RWPE1 (cell line): ENCODE data around the gene RPS6KA6.

Experiments
- CTCF ChIA-PET: fragments of 350-600 bp; sonication (Branson Sonifier 250); formaldehyde crosslinking; extraction: SDS; loops from one replicate; lab custom pipeline; 2021; lab: Yijun Ruan, JAX
- POLR2A ChIA-PET: fragments of 400-600 bp; formaldehyde crosslinking; extraction: SDS; loops from one replicate; lab custom pipeline; 2020; ENCODE audit warnings: antibody characterized with exemption; ENCODE audit not compliant: low non-redundant PET; lab: Yijun Ruan, JAX
- DNase-seq: peaks from one replicate; pipeline ENCODE4 v3.0.0; 2012; ENCODE audit warnings: low spot score
- H3K27ac ChIP-seq: fragments of 450-650 bp; 2 replicates; pipeline ENCODE4 v1.5.1; 2017
- TF ChIP-seq, protein P1 (sequence below): fragments of 450-650 bp; conservative IDR thresholded peaks from 2 replicates; pipeline ENCODE4 v1.5.1; 2017; ENCODE audit warnings: low read depth, mild to moderate bottlenecking

RPS6KA6 gene

DNA sequence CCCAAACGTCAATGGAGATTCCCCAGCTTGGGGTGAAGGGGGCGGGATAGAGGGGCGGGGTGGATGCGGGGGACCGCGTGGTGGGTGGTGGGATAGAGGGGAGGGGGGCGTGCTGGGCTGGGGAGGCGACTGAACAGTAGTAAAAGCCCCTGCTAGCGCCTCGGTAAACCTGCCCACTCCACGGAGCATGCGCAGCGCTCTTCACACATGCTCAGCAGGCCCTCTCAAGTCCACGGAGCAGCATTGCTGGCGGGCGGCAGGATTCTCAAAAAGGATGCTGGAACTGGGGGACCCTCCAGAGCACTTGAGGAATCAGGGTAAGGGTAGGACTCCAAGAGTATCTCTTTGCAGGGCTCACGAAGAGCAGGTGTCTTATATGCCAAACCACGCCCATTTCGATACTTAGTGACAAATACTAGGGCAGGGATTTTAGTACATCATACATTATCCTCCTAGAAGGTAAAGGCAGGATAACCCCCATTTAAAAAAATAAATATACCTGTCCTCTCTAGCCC, 378 bp upstream of the RPS6KA6 start:
- CTCF ChIA-PET: no interaction called here
- TF ChIP-seq, protein P1, sequence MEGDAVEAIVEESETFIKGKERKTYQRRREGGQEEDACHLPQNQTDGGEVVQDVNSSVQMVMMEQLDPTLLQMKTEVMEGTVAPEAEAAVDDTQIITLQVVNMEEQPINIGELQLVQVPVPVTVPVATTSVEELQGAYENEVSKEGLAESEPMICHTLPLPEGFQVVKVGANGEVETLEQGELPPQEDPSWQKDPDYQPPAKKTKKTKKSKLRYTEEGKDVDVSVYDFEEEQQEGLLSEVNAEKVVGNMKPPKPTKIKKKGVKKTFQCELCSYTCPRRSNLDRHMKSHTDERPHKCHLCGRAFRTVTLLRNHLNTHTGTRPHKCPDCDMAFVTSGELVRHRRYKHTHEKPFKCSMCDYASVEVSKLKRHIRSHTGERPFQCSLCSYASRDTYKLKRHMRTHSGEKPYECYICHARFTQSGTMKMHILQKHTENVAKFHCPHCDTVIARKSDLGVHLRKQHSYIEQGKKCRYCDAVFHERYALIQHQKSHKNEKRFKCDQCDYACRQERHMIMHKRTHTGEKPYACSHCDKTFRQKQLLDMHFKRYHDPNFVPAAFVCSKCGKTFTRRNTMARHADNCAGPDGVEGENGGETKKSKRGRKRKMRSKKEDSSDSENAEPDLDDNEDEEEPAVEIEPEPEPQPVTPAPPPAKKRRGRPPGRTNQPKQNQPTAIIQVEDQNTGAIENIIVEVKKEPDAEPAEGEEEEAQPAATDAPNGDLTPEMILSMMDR: no peak
- POLR2A ChIA-PET: no interaction called here
- no peak for DNase-seq
- H3K27ac ChIP-seq: no peak overlapping the region

- CTCF ChIA-PET: no interaction called here
- POLR2A ChIA-PET: no interaction called here
- H3K27ac ChIP-seq: no peak overlapping the region
- TF ChIP-seq, protein P1: no peak
- no peak for DNase-seq
Observed at GRCh38 chrX:84186603-84187532, 1.1 kb downstream of the RPS6KA6 start.

DNA sequence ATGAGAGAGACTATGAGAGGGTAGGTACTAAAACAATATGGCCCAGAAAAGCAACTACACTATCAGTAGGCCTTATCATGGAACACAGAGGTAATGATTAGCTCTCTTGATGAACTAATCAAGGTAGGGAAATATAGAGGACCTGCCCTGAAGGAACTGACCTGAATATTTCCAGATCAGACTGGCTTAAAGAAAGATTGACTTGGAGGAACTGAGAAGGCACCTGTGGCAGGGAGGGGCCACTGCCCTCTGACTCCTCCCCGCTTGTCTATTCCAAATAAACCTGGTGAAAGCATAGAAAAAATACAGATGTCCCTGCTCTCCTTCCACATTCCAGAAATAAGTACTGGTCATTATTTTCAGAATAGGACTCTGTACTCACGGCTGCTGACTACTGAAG, 5.5 kb downstream of the RPS6KA6 start:
- H3K27ac ChIP-seq: no peak overlapping the region
- no peak for DNase-seq
- TF ChIP-seq, protein P1: no peak
- ChIA-PET POLR2A (no interaction called here), CTCF (no interaction called here)

DNA sequence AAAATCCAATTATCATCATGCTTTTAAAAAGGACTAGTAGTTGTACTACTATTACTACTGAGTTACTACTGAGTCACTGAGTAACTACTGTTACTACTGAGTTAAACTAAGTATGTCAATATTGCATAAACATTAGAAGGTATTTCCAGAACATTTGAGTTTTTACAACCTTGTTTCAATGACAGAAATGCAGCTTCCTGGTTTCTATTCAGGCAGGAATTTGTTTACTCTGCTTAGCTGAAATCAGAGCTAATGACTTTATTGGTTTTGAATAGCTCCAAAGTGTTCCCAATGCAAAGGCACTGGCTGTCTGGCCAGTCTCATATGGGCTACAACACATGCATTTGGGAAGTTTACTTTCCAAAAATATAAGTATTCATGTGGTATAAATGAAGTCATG, 12.0 kb downstream of the RPS6KA6 start:
- CTCF ChIA-PET: no interaction called here
- DNase-seq: no peak
- H3K27ac ChIP-seq: no peak overlapping the region
- POLR2A ChIA-PET: no interaction called here
- TF ChIP-seq, protein P1: no peak

- CTCF ChIA-PET: no interaction called here
- DNase-seq: no peak
- H3K27ac ChIP-seq: no peak overlapping the region
- TF ChIP-seq, protein P1: no peak
- POLR2A ChIA-PET: no interaction called here
Observed at GRCh38 chrX:84175274-84175673, 12.7 kb downstream of the RPS6KA6 start.

- no peak overlapping the region for H3K27ac ChIP-seq
- DNase-seq: no peak
- POLR2A ChIA-PET: no interaction called here
- TF ChIP-seq, protein P1: no peak
- CTCF ChIA-PET: no interaction called here
Observed at GRCh38 chrX:84174348-84174747, 13.7 kb downstream of the RPS6KA6 start.
